GM12891 (cell line): Measurements from ENCODE around the gene MTNR1B.

ENCODE experiments used
- DNase-seq: peaks from one replicate; pipeline ENCODE4 v3.0.0; 2011; ENCODE audit warnings: low spot score; ENCODE audit not compliant: insufficient read length
- FAIRE-seq: peaks from 2 replicates; lab custom pipeline; 2011; peaks lifted over from hg19 to GRCh38; lab: Jason Lieb, UNC
- PAX5 ChIP-seq: IDR thresholded peaks from 2 replicates; pipeline ENCODE4 v1.6.1; 2011; ENCODE audit warnings: low read length, moderate library complexity, mild to moderate bottlenecking; ENCODE audit not compliant: insufficient read depth, severe bottlenecking
- POLR2A ChIP-seq: IDR thresholded peaks from 2 replicates; pipeline ENCODE4 v1.6.1; 2011; ENCODE audit warnings: low read depth, low read length, control low read depth
- POLR2AphosphoS5 ChIP-seq: IDR thresholded peaks from 2 replicates; pipeline ENCODE4 v1.6.1; 2011; ENCODE audit warnings: low read depth, low read length, control low read depth
- POU2F2 ChIP-seq: IDR thresholded peaks from 2 replicates; pipeline ENCODE4 v1.6.1; 2011; ENCODE audit warnings: low read depth, mild to moderate bottlenecking, control low read depth, low read length, moderate library complexity
- SPI1 ChIP-seq: IDR thresholded peaks from 2 replicates; pipeline ENCODE4 v1.6.1; 2011; ENCODE audit warnings: low read depth, low read length, control low read depth
- TAF1 ChIP-seq: IDR thresholded peaks from 2 replicates; pipeline ENCODE4 v1.6.1; 2011; ENCODE audit warnings: low read depth, low read length, control low read depth

The MTNR1B gene

DNA sequence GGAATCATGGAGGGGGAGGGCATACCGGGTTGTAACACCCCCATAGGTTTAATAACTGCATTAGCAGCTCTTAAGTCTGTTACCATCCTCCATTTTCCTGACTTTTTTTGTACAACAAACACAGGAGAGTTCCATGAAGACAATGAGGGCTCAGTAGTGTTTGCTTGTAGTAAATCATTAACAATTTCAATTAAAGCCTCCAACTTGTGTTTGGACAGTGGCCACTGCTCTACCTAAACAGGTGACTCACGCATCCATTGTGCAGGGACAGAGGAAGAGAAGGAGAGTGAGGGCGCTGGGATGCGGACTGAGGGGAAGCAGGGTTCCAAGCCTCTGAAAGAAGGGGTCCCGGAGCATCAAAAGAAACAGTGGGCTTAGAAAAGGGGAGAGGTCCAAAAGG lies 21.3 kb upstream of the MTNR1B start:
- TF ChIP-seq POLR2AphosphoS5 (no peak), POU2F2 (no peak), PAX5 (no peak), POLR2A (no peak), SPI1 (no peak), TAF1 (no peak)
- DNase-seq (no peak), FAIRE-seq (no peak)

DNA sequence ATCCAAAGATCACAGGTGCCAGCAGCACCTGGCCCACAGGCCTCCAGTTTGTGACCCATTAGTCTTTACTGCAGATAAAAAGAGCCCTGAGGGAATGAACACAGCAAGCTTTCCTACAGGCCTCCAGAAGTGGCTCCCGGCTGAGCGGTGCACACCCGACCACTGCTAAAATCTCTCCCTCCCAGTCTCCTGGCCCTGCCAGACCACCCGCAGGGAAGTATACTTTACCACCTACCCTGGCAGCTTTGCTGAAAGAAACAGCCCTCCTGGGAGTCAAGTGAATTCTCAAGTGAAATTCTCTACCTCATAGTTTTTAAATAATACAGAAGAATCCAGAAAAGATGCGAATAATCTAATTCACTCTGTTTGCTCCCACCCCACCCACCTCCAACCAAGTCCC lies 15.4 kb upstream of the MTNR1B start:
- TF ChIP-seq POLR2A: no peak
- TF ChIP-seq PAX5: no peak
- no peak for TF ChIP-seq POU2F2
- no peak for TF ChIP-seq SPI1
- TF ChIP-seq POLR2AphosphoS5: no peak
- no peak for TF ChIP-seq TAF1
- FAIRE-seq: no peak
- DNase-seq: no peak

DNA sequence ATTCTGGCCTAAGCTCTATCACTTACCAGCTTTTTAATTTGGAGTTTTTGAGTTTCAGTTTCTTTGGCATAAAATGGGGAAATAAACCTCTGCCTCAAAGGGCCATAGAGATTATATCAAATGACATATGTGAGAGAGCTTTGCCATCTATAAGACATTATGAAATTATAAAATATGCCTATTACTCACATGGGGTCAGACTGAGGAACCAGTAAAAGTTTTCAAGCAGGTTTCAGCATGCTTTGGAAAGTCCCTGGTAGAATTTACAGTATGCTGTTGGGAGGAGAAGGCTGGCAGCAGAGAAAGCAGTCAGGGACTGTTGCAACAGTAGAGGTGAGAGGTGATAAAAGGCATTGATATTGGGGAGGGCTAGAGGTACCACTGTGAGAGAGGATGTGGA lies 13.6 kb upstream of the MTNR1B start:
- DNase-seq (no peak), FAIRE-seq (no peak)
- no peak for TF ChIP-seq POLR2AphosphoS5

DNA sequence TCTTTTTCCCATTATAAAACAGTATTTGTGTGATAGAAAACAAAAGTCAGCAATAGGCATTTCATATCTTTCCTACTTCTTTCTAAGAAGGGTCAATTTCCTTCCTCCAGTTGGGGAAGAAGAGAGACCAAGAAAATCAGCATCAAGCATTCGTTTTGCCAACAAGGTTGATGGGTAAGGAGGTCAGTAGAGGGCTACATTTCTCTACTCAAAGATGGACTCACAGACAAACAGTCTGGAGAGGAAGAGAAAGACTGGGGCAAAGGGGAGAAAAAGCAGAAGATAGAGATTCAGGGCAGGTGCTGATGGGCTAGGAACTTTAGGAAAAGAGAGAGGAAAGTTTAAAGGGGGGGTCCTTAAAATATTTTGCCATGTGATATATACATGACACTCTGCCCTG lies 8.6 kb upstream of the MTNR1B start:
- DNase-seq (no peak), FAIRE-seq (no peak)
- no peak for TF ChIP-seq TAF1
- no peak for TF ChIP-seq POLR2AphosphoS5
- no peak for TF ChIP-seq SPI1
- no peak for TF ChIP-seq PAX5
- no peak for TF ChIP-seq POLR2A
- TF ChIP-seq POU2F2: no peak

DNA sequence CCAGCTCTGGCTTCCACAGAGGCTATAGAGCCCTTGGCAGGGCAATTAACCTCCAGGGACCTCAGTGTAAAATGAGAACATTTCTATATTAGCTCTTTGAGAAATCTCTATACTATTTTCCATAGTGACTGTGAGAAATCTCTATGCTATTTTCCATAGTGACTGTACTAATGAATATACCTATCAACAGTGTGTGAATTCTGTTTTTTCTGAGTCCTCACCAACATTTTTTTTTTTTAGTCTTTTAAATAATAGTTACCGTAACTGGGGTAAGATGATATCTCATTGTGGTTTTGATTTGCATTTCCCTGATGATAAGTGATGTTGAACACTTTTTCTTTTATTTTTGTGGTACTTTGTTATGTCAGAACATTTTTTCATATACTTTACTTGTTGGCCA lies 7.0 kb upstream of the MTNR1B start:
- no peak for FAIRE-seq
- DNase-seq: no peak
- TF ChIP-seq PAX5 (no peak), TAF1 (no peak), POLR2AphosphoS5 (no peak), SPI1 (no peak), POU2F2 (no peak), POLR2A (no peak)

DNA sequence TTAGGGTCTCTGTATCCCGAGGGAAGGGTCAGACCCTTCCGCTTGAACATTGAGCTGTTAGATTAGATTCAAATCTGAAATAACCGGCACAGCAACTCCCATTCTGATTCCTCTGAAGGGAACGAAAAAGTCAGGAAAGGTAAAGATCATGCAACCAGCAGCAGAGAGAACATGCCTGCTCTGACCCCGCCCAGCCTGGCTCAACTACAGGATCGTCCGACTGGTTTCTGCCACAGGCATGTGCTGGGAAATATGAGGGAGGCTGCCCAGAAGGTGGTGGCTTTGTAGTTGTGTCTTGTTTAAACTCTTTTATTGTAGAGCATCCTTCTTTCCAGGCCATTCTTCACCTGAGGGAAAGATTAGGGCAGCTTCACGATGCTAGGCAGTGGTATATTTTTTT lies 5.0 kb upstream of the MTNR1B start:
- TF ChIP-seq POU2F2 (no peak), POLR2A (no peak), PAX5 (no peak), SPI1 (no peak), TAF1 (no peak), POLR2AphosphoS5 (no peak)
- no peak for DNase-seq
- FAIRE-seq: no peak

DNA sequence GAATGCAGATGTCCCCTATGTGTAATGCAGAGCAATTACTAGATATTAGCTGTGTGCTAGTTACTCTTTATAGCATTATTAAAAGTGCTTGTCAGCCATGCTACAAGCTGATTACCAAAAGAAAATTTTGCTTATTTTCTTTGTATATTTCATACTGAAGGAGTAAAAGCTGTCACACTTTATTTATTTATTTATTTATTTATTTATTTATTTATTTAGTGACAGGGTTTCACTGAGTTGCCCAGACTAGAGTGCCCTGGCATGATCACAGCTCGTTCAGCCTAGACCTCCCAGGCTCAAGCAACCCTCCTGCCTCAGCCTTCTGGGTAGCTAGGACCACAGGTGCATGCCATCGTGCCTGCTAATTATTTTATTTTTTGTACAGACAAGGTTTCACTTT lies 4.3 kb upstream of the MTNR1B start:
- DNase-seq: no peak
- no peak for FAIRE-seq
- TF ChIP-seq TAF1 (no peak), POLR2A (no peak), SPI1 (no peak), POLR2AphosphoS5 (no peak), PAX5 (no peak), POU2F2 (no peak)

DNA sequence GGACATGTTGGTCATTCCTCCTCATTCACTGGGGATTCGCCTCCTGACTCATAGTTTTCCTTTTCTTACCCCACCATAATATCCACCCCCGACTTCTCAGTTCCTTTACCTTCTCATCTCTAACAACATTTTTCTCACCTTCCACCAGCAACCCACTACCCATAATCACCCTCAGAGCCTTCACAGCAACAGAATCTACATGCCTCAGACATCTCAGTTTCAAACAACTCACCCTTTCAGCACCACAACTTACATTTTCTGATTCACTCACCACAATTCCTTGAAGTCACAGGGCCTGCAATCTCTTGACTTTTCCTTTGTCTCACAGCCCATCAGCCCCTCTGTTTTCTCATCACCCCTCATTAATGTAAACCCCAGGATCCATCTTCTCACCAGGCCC lies 2.3 kb upstream of the MTNR1B start:
- no peak for TF ChIP-seq PAX5
- TF ChIP-seq SPI1: no peak
- TF ChIP-seq POU2F2: no peak
- TF ChIP-seq POLR2A: no peak
- TF ChIP-seq POLR2AphosphoS5: no peak
- TF ChIP-seq TAF1: no peak
- FAIRE-seq: no peak
- no peak for DNase-seq

DNA sequence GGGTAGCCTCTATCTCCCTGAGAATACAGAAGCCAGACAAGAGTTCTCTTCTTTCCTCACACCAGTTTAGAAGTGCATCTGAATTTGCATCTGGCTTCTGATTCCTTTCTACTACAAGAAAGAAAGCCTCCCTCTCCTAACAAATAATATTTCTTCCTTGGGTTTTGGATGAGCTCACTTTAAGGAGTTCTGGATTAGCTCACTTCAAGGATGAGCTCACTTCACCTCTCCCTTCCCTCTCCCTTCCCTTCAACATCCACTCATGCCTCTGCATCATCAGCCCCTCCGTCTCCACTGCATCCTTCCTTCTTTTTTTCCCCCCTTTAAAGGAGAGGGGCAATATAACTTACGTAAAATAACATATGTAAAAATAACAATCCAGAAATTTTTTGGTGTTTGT lies 1.6 kb upstream of the MTNR1B start:
- TF ChIP-seq POLR2AphosphoS5: no peak
- no peak for TF ChIP-seq SPI1
- TF ChIP-seq TAF1: no peak
- no peak for TF ChIP-seq POLR2A
- TF ChIP-seq PAX5: no peak
- TF ChIP-seq POU2F2: no peak
- no peak for DNase-seq
- FAIRE-seq: no peak

DNA sequence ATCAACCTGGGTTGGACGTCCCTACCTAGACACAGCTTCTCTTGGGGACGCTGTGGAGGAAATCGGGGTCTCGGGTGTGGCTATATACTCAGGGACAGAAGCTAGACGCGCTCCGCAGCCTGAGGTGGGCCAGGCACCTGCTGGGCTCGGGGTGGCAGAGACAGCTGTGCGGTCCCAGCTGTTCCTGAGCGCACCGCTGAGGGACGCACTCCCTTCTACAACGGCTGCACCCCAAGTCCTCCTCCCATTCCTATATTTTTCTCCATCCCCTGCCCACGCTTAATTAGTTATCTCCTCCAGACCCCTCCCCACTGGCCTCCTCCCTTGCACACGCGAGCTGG lies 188 bp upstream of the MTNR1B start:
- FAIRE-seq (no peak), DNase-seq (no peak)
- TF ChIP-seq POLR2A (no peak), POU2F2 (no peak), TAF1 (no peak), POLR2AphosphoS5 (no peak), PAX5 (no peak), SPI1 (no peak)

DNA sequence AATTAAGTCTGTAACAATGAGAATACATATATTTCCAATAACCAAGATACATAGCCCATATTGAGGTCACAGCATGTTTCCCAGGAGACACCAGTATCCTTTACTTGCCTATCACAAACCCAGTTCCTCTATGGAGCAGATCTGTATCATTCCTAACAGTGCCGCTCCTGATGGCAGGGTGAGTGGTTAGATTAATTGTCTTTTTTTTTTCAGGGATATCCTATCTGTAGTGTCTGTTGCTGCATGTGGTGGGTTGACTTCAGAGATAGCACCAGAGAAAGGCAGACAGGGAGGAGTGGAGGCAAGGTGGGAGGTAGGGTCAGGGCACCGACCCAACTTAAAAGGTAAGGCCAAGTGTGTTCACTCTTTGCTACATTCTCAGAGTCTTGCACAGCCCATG lies 2.8 kb downstream of the MTNR1B start:
- DNase-seq (no peak), FAIRE-seq (no peak)
- TF ChIP-seq PAX5: no peak
- TF ChIP-seq TAF1: no peak
- TF ChIP-seq SPI1: no peak
- TF ChIP-seq POLR2A: no peak
